Activated CD8-positive, alpha-beta memory T cell treated with anti-CD3 and anti-CD28 coated beads, Interleukin-2, amount 10 ng/mL, durations not matched to agents 7 days and 5 days (primary cell): ENCODE results near the gene SIRPA. TPM values are rescaled to one million over a fixed set of nuclear protein-coding genes. Genes with fewer than 3 reads are reported as not detected.

Source experiments
- ATAC-seq: fragments of 150-1000 bp; cut with Tn5 transposase; one replicate; pipeline ENCODE4 v1.10.0; 2021; ENCODE audit warnings: moderate library complexity
- CTCF ChIA-PET: fragments of 350-600 bp; sonication (Branson Sonifier 250); formaldehyde crosslinking; loops from one replicate; lab custom pipeline; 2021; ENCODE audit warnings: antibody characterized with exemption; lab: Charles Lee
- DNase-seq: peaks from one replicate; pipeline ENCODE4 v3.0.0-alpha.2; 2020
- H3K27ac Mint-ChIP-seq: one replicate; pipeline ENCODE4 v1.8.0; 2021; ENCODE audit warnings: mild to moderate bottlenecking, mixed read lengths
- H3K27me3 Mint-ChIP-seq: one replicate; pipeline ENCODE4 v1.8.0; 2021; ENCODE audit warnings: mixed read lengths
- H3K36me3 Mint-ChIP-seq: one replicate; pipeline ENCODE4 v1.8.0; 2021; ENCODE audit warnings: mild to moderate bottlenecking, mixed read lengths
- H3K4me1 Mint-ChIP-seq: one replicate; pipeline ENCODE4 v1.8.0; 2021; ENCODE audit warnings: mixed read lengths
- H3K4me3 Mint-ChIP-seq: one replicate; pipeline ENCODE4 v1.8.0; 2021; ENCODE audit warnings: mild to moderate bottlenecking, moderate library complexity, mixed read lengths
- H3K9me3 Mint-ChIP-seq: one replicate; pipeline ENCODE4 v1.8.0; 2022; ENCODE audit warnings: low read depth, mixed read lengths
- total RNA-seq, 2 experiments: library from RNA; stranded (reverse); gene quantifications; one replicate each; pipeline ENCODE4 v1.2.3, GENCODE V29; 2021

Gene SIRPA
- total RNA-seq, 2 experiments from 2014 or later = not detected

DNA sequence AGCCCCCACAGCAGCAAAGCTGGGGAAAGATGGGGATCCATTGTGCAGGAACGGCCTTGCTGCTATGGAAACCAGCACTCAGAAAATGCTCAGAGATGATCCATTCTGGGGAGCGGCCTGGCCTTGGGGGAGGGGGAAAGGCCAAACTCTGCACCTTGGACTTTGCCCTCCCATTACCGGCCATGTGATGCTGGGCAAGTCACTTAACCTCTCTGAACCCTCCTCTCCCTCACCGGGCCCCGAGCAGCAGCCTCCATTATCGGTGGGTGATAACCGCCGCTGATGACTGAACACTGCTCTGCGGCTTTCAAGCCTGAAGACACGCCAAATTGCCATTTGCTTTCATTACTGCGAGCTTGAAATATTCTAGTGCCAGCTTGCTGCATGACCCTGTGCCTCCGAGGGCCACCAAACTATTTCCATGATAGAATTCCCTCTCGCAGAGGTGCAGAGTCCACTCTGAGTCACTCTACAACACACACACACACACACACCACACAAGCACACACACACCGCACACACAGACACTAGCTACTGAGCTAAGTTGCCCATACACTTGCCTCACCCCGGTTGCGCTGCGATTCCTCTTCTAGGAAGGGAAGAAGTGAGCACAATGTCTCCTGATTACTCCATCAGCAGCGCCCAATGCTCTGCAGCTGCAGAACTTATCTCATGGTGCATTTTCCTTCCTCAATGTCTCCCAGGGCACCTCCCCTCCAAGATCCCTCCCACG is 20.6 kb upstream of the SIRPA start:
- no peaks in the 10 kb centered on the region for H3K36me3 Mint-ChIP-seq
- H3K9me3 Mint-ChIP-seq = no peaks in the 10 kb centered on the region
- H3K27ac Mint-ChIP-seq = no peak overlapping the region
- ATAC-seq = no peak
- H3K4me3 Mint-ChIP-seq = no peak overlapping the region
- peaks cover 1% of the 10 kb centered on the region for H3K27me3 Mint-ChIP-seq
- CTCF ChIA-PET = no interaction called here
- DNase-seq = no peak
- H3K4me1 Mint-ChIP-seq = no peaks in the 10 kb centered on the region

DNA sequence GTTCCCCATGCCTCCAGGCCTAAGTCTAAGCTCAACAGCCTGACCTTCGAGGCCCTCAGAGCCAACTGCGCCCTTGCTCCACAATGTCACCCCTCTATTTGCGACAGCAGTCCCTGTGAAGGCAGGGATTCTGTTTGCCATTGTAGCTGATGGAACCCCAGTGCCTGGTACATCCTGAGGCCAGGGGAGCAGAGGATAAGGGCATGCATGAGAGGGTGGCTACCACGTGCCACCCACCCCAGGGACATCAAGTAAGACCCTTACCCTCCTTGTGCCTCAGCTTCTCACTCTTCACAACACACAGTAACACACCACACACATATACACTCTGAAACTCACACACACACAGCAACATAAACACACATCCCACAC is 20.0 kb upstream of the SIRPA start:
- H3K27me3 Mint-ChIP-seq = no peaks in the 10 kb centered on the region
- H3K4me1 Mint-ChIP-seq = no peaks in the 10 kb centered on the region
- DNase-seq (no peak), ATAC-seq (no peak)
- CTCF ChIA-PET = no interaction called here
- H3K4me3 Mint-ChIP-seq = no peak overlapping the region
- H3K9me3 Mint-ChIP-seq = no peaks in the 10 kb centered on the region
- H3K36me3 Mint-ChIP-seq = no peaks in the 10 kb centered on the region
- H3K27ac Mint-ChIP-seq = no peak overlapping the region

DNA sequence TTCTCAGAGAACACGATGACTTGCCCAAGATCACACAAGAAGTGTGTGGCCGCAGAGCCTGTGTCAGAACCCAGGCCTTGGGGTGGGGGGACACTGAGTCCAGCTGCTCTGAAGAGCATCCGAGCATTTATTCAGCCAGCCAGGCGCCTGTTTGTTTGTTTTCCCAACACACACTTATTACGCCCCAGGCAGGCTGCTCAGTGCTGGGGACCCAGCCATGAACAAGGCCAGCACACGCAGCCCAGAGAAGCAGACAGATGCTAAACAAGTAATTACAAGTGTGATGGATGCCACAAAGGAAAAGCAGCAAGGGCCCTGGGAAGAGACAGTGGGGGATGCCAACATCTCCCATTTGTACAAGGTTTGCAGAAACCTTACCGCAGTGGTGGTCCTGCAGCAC is 19.4 kb upstream of the SIRPA start:
- ATAC-seq = no peak
- Mint-ChIP-seq H3K9me3 (no peaks in the 10 kb centered on the region), H3K36me3 (no peaks in the 10 kb centered on the region), H3K27me3 (no peaks in the 10 kb centered on the region), H3K4me1 (no peaks in the 10 kb centered on the region), H3K4me3 (no peak overlapping the region), H3K27ac (no peak overlapping the region)
- CTCF ChIA-PET = no interaction called here
- DNase-seq = no peak

- Mint-ChIP-seq H3K4me3 (no peak overlapping the region), H3K27me3 (no peaks in the 10 kb centered on the region), H3K4me1 (no peaks in the 10 kb centered on the region), H3K36me3 (no peaks in the 10 kb centered on the region), H3K27ac (no peak overlapping the region), H3K9me3 (no peaks in the 10 kb centered on the region)
- ATAC-seq (no peak), DNase-seq (no peak)
- CTCF ChIA-PET = no interaction called here
Observed at GRCh38 chr20:1876217-1876921, 18.8 kb upstream of the SIRPA start.

GRCh38 chr20:1876975-1877608 is 18.1 kb upstream of the SIRPA start:
- H3K9me3 Mint-ChIP-seq = no peaks in the 10 kb centered on the region
- ATAC-seq = peak; percentile 46
- DNase-seq = no peak
- no peaks in the 10 kb centered on the region for H3K36me3 Mint-ChIP-seq
- CTCF ChIA-PET = no interaction called here
- no peaks in the 10 kb centered on the region for H3K4me1 Mint-ChIP-seq
- no peak overlapping the region for H3K27ac Mint-ChIP-seq
- H3K4me3 Mint-ChIP-seq = no peak overlapping the region
- H3K27me3 Mint-ChIP-seq = peaks cover 3% of the 10 kb centered on the region

GRCh38 chr20:1877609-1878200 is 17.5 kb upstream of the SIRPA start:
- CTCF ChIA-PET = no interaction called here
- DNase-seq = no peak
- no peaks in the 10 kb centered on the region for H3K36me3 Mint-ChIP-seq
- no peak overlapping the region for H3K27ac Mint-ChIP-seq
- no peak overlapping the region for H3K4me3 Mint-ChIP-seq
- H3K9me3 Mint-ChIP-seq = no peaks in the 10 kb centered on the region
- peaks cover 5% of the 10 kb centered on the region for H3K27me3 Mint-ChIP-seq
- peaks cover 3% of the 10 kb centered on the region for H3K4me1 Mint-ChIP-seq
- ATAC-seq = no peak

GRCh38 chr20:1879369-1879768 is 15.8 kb upstream of the SIRPA start:
- Mint-ChIP-seq H3K27ac (no peak overlapping the region), H3K4me1 (peaks cover 7% of the 10 kb centered on the region), H3K4me3 (no peak overlapping the region), H3K27me3 (peaks cover 12% of the 10 kb centered on the region), H3K9me3 (no peaks in the 10 kb centered on the region), H3K36me3 (no peaks in the 10 kb centered on the region)
- no peak for DNase-seq
- no peak for ATAC-seq
- CTCF ChIA-PET = no interaction called here

- DNase-seq = no peak
- no peaks in the 10 kb centered on the region for H3K36me3 Mint-ChIP-seq
- H3K9me3 Mint-ChIP-seq = no peaks in the 10 kb centered on the region
- peaks cover 12% of the 10 kb centered on the region for H3K27me3 Mint-ChIP-seq
- no peak overlapping the region for H3K4me3 Mint-ChIP-seq
- no peak for ATAC-seq
- peaks cover 7% of the 10 kb centered on the region for H3K4me1 Mint-ChIP-seq
- CTCF ChIA-PET = no interaction called here
- H3K27ac Mint-ChIP-seq = no peak overlapping the region
Observed at GRCh38 chr20:1879934-1880333, 15.3 kb upstream of the SIRPA start.

DNA sequence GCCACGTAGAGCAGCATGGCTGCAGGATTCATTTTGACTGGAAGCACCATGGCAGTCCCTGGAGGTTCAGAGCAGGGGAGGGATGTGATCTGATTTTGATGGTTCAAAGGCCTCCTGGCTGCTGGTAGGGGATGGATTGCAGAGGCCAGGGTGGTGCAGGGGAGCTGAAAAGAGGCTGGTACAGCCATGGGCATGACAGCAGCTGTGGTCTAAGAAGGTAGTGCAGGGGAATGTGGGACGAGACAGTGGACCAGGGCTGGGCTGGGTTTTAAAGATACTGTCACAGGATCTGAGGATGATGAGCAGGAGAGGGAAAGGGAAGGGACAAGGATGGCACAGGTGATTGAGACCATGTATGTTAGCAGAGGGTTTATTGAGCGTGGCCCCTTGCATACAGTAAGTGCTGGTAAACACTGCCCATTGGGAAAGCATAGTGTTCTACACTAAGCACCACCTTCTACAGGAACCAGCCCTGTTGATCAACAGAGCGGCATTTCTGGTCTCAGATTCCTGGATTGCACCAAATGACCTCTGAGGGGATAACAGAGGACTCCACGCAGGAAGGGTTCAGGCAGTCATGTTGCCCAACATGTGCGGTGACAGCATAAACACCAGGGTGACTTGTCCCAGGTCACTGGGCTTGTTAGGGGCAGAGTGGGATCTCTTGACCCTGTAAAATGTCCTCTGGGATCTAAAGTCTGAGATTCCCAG is 14.5 kb upstream of the SIRPA start:
- Mint-ChIP-seq H3K27ac (no peak overlapping the region), H3K4me1 (peaks cover 7% of the 10 kb centered on the region), H3K4me3 (no peak overlapping the region), H3K9me3 (no peaks in the 10 kb centered on the region), H3K36me3 (no peaks in the 10 kb centered on the region), H3K27me3 (peaks cover 12% of the 10 kb centered on the region)
- ATAC-seq (no peak), DNase-seq (no peak)
- CTCF ChIA-PET = no interaction called here

- no peaks in the 10 kb centered on the region for H3K9me3 Mint-ChIP-seq
Observed at GRCh38 chr20:1881240-1881835, 13.9 kb upstream of the SIRPA start.

DNA sequence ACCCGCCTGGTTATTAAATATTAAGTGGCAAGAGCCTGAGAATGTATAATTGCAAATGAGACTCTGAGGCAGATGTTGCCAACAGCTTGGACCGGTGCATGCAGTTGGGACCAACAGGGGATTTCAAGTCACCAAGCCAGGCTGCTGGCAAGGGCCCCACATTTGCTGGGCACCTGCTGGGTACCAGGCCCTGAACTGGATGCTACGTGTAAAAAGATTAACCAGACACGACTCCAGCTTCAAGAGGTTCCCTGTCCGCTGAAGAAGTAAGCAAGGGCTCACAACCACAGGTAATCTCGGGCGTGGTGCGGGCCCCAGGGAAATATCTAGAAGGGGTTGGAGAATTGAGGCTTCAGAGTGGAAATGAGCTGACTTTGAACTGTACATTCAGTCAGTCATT is 13.2 kb upstream of the SIRPA start:
- Mint-ChIP-seq H3K36me3 (no peaks in the 10 kb centered on the region), H3K4me3 (no peak overlapping the region), H3K27me3 (peaks cover 12% of the 10 kb centered on the region), H3K9me3 (no peaks in the 10 kb centered on the region), H3K27ac (no peak overlapping the region), H3K4me1 (peaks cover 7% of the 10 kb centered on the region)
- CTCF ChIA-PET = no interaction called here
- DNase-seq (no peak), ATAC-seq (no peak)

More at GRCh38 chr20:1881240-1881835, 13.9 kb upstream of the SIRPA start:
- peaks cover 7% of the 10 kb centered on the region for H3K4me1 Mint-ChIP-seq
- no peak for ATAC-seq
- CTCF ChIA-PET = no interaction called here
- H3K4me3 Mint-ChIP-seq = no peak overlapping the region
- no peak overlapping the region for H3K27ac Mint-ChIP-seq
- peaks cover 12% of the 10 kb centered on the region for H3K27me3 Mint-ChIP-seq
- DNase-seq = no peak
- no peaks in the 10 kb centered on the region for H3K36me3 Mint-ChIP-seq

DNA sequence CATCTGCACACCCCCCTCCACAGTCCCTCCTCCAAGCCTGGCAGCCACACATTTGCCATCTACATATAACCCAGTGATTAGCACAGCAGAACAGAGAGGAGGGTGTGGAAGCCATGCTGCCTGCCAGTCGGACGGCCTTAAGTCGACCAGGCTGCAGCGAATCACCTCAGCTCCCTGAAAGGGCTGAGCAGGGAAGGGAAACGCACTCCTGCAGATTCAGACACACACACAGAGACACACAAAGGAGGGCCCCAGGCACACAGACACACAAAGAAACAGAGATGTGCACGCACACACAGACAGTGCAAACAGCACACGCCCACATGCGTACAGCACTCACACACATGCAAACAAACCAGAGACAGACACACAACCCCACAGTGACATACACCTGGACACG is 11.2 kb upstream of the SIRPA start:
- no peaks in the 10 kb centered on the region for H3K9me3 Mint-ChIP-seq
- peaks cover 7% of the 10 kb centered on the region for H3K4me1 Mint-ChIP-seq
- peaks cover 24% of the 10 kb centered on the region for H3K27me3 Mint-ChIP-seq
- no peak overlapping the region for H3K27ac Mint-ChIP-seq
- ATAC-seq = no peak
- H3K36me3 Mint-ChIP-seq = no peaks in the 10 kb centered on the region
- CTCF ChIA-PET = no interaction called here
- no peak overlapping the region for H3K4me3 Mint-ChIP-seq
- DNase-seq = no peak

GRCh38 chr20:1885254-1885653 is 10.0 kb upstream of the SIRPA start:
- Mint-ChIP-seq H3K27ac (no peak overlapping the region), H3K4me3 (no peak overlapping the region), H3K27me3 (peaks cover 28% of the 10 kb centered on the region), H3K36me3 (no peaks in the 10 kb centered on the region), H3K9me3 (no peaks in the 10 kb centered on the region), H3K4me1 (peaks cover 7% of the 10 kb centered on the region)
- no peak for DNase-seq
- ATAC-seq = no peak
- CTCF ChIA-PET = no interaction called here
